Midbrain (tissue), 1 donor: ENCODE measurements around the gene OXTR.

Source experiments
- DNase-seq: peaks from one replicate; lab custom pipeline; 2025; lab: John Stamatoyannopoulos, UW

Gene OXTR

GRCh38 chr3:8767667-8768363 is 1.6 kb downstream of the OXTR start:
- no peak for DNase-seq

- DNase-seq = no peak
Observed at GRCh38 chr3:8767256-8767666, 2.2 kb downstream of the OXTR start.

GRCh38 chr3:8766148-8766547 is 3.3 kb downstream of the OXTR start:
- no peak for DNase-seq

GRCh38 chr3:8765528-8765927 is 3.9 kb downstream of the OXTR start:
- DNase-seq = no peak

- no peak for DNase-seq
Observed at GRCh38 chr3:8764528-8764927, 4.9 kb downstream of the OXTR start.

GRCh38 chr3:8762607-8763377 is 6.6 kb downstream of the OXTR start:
- no peak for DNase-seq

GRCh38 chr3:8761866-8762265 is 7.5 kb downstream of the OXTR start:
- no peak for DNase-seq

- no peak for DNase-seq
Observed at GRCh38 chr3:8760506-8760905, 8.9 kb downstream of the OXTR start.

GRCh38 chr3:8760091-8760490 is 9.3 kb downstream of the OXTR start:
- no peak for DNase-seq

GRCh38 chr3:8759038-8759707 is 10.2 kb downstream of the OXTR start:
- no peak for DNase-seq

GRCh38 chr3:8757551-8758518 is 11.6 kb downstream of the OXTR start:
- DNase-seq = no peak

- no peak for DNase-seq
Observed at GRCh38 chr3:8756671-8757070, 12.7 kb downstream of the OXTR start.

GRCh38 chr3:8755564-8756237 is 13.7 kb downstream of the OXTR start:
- DNase-seq = no peak

GRCh38 chr3:8755097-8755496 is 14.3 kb downstream of the OXTR start:
- DNase-seq = no peak

GRCh38 chr3:8752832-8753231 is 16.6 kb downstream of the OXTR start:
- no peak for DNase-seq

- no peak for DNase-seq
Observed at GRCh38 chr3:8749316-8749715, 20.1 kb downstream of the OXTR start.

- no peak for DNase-seq
Observed at GRCh38 chr3:8746780-8747345, 22.6 kb downstream of the OXTR start.

- no peak for DNase-seq
Observed at GRCh38 chr3:8745619-8746370, 23.6 kb downstream of the OXTR start.

GRCh38 chr3:8743911-8744310 is 25.5 kb downstream of the OXTR start:
- no peak for DNase-seq

GRCh38 chr3:8743021-8743601 is 26.3 kb downstream of the OXTR start:
- DNase-seq = no peak
